ENCODE data around the gene DDX39B.
"Not testable (repeated sequence)": the region's sequence is repeated elsewhere in the genome, so short reads cannot be mapped to it uniquely, and the experiment has no call there.

The DDX39B gene

DNA sequence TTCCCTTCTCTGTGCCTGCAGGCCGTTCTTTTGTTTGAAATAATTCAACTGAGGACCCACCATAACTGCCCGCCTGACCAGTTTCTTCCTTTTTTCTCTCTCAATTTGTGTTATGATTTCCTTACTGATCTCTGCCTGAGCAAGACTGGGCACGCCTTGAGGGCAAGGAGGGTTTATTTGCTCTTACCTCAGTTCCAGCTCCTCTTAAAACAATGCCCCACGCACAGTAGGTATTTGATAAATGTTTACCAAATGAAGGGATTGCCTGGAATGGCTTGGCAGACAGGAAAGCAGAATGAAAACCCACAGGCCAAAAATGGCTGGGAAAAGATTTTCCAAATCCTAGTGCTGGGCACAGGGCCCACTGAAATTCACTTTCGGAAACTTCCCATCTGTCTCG, 54.1 kb downstream of the DDX39B start:
- DNase-seq (ENCODE audit: low read depth in 2 of 3, low spot score in 2 of 3): not testable (repeated sequence)

GRCh38 chr6:31486065-31486837, 55.6 kb downstream of the DDX39B start:
- DNase-seq (ENCODE audit: low read depth in 2 of 3, low spot score in 2 of 3): not testable (repeated sequence)

DNA sequence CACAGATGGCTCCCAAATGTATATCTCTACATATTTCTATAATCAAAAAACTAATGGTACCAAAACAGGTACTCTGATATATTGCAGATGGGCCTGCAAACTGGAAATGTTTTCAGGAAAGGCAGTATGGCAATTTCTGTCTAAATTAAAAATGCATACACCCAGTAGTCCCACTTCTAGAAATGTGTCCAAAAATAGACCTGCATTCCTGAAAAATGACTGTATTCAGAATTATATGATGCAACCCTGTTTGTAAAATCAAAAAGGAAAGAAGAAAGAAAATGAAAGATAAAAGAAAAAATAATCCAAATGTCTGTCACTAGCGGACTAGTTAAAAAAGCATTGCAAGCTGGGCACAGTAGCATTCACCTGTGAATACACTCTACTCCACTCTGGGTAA, 56.7 kb downstream of the DDX39B start:
- DNase-seq (ENCODE audit: low read depth in 2 of 3, low spot score in 2 of 3): no peak

- no peak for DNase-seq (ENCODE audit: low read depth in 2 of 3, low spot score in 2 of 3)
Observed at GRCh38 chr6:31483392-31483791, 58.4 kb downstream of the DDX39B start.

DNA sequence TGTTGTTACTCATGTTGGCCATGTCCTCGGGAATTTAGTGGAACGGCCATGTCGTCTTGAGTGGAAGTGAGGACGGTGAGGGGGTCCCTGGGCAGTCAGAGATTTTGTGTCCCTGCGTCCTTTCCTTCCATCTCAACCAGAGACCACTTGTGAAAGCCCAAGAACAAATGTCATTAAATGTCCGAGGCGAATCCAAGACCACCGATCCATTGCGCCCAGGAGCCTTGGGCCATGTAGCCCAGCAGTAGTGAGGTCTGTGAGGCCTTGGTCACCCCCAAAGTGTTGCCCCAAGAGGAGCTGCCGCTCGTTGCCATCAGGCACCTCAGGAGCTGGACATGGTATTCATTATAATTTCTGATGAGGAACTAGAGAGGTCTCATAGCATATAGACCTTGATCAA, 61.2 kb downstream of the DDX39B start:
- DNase-seq (ENCODE audit: low read depth in 2 of 3, low spot score in 2 of 3): no peak

Data from activated CD8-positive, alpha-beta memory T cell treated with anti-CD3 and anti-CD28 coated beads for 48 hours (primary cell).